Astrocyte of the cerebellum (primary cell): ENCODE results near the gene RNF151.
"Not testable (repeated sequence)": the region's sequence is repeated elsewhere in the genome, so short reads cannot be mapped to it uniquely, and the experiment has no call there.

Experiments used
- DNase-seq: peaks from one replicate; pipeline ENCODE4 v3.0.0-alpha.2; 2011; ENCODE audit warnings: low read depth
- H3K4me3 ChIP-seq: 2 replicates; pipeline ENCODE4 v1.5.1; 2011; ENCODE audit warnings: mild to moderate bottlenecking, low read depth, low read length, moderate library complexity
- CTCF ChIP-seq: IDR thresholded peaks from 2 replicates; pipeline ENCODE4 v1.5.1; 2012; ENCODE audit warnings: low read length, low read depth, moderate library complexity, mild to moderate bottlenecking; ENCODE audit errors: missing control alignments
- in situ Hi-C: cut with HindIII; loops from 2 replicates; pipeline ENCODE4 v1.10.0; 2017; ENCODE audit warnings: low sequenced_read_pairs

The RNF151 gene

GRCh38 chr16:2008009-2008526 lies 41.4 kb downstream of the RNF151 start:
- DNase-seq: no peak
- peak overlapping the region; percentile 64 for H3K4me3 ChIP-seq
- in situ Hi-C loops: no loop called here
- no peak for TF ChIP-seq CTCF

DNA sequence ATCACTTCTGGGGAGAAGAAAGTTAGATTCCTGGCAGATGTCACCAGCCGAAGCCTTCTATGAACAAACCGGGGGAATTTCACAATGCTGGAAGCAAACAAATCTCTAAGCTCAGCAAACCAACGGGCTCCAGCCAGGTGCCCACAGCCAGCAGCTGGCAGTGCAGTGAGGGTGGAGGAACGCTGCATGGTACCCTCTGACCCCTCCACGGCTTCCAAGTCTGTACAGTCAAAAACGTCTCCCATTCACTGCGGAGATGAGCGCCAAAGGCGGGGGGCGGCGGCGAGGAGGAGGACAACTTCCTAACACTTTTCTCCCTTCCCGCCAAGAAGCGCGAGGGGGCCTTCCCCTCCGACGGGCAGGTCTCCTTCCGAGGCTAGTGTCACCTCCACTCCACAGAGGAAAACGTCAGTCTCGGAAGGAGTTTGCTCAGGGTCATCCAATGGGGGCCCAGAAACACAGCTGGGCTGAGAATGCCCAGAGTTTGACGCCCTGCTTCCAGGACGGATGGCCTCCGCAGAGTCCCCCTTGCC lies 42.0 kb downstream of the RNF151 start:
- H3K4me3 ChIP-seq: peak overlapping the region; percentile 64
- no peak for TF ChIP-seq CTCF
- in situ Hi-C loops: no loop called here
- no peak for DNase-seq

DNA sequence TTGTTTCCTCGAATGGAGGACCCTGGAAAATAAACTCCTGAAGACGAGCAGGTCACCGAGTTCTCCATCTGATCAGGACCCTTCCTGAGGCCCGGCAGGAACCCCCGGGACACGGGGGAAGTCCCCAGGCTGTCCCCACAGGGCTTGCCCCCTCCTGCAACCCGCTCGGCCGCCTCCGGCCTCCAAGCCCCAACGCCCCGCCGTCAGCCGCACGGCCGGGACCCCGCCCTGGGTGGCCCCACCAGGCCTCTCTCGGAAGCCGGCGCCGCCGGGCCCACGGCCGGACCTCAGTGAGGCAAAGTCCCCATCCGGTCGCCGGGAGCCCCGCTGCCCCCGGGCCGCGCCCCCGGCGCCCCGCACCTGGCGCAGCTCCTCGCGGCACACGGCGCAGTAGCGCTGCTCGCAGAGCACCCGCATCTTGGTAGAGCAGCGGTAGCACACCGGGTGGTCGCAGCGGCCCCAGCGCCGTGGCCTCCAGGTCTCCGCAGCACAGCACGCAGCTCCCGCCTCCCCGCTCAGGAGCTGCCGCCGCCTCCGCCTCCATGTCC lies 42.6 kb downstream of the RNF151 start:
- peak overlapping the region; percentile 64 for H3K4me3 ChIP-seq
- no peak for TF ChIP-seq CTCF
- in situ Hi-C loops: no loop called here
- no peak for DNase-seq

DNA sequence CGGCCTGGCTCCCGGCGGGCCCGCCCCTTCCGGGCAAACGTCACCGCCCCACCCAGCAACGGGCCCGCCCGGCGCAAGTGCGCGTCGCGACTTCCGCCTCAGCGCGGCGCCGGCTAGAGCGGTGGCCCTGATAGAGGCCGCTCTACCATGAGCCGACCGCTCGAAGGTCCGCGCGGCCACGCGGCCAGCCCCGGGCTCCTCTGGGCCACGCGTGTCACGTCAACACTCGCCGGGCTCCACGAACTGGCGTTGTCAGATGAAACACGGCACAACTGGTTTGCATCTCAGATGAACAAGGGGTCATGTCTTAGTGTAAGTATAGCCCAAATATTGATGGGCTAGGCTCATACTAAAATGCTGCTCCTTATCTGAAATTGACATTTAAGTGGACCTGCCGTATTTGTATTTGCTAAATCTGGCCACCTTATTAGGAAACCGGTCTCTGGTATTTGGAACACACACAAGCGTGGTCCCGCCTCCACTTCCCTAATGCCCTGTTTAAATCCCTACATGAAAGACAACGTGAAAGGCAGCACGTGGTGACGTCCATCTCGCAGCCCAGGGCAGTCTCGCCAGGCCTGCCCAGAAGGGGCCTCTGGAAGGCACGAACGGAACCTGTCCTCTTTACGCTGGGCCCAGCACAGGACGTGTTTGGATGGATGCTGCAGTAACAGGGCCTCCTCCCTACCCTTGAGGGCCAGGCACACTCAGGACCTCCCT lies 43.3 kb downstream of the RNF151 start, which contains the start of gene ZNF598:
TSS of gene ZNF598 (minus strand) at position 31 of the 720 bp plus-strand sequence.
- TF ChIP-seq CTCF: no peak
- in situ Hi-C loops: no loop called here
- DNase-seq: peak; percentile 33
- H3K4me3 ChIP-seq: peak within 1 kb of the TSS; percentile 67

- in situ Hi-C loops, DNase-seq, H3K4me3 ChIP-seq: not testable (repeated sequence)
Measured at GRCh38 chr16:2011726-2012125, 45.1 kb downstream of the RNF151 start.

- no peak for TF ChIP-seq CTCF
- in situ Hi-C loops: no loop called here
- H3K4me3 ChIP-seq: no peak overlapping the region
- DNase-seq: no peak
Measured at GRCh38 chr16:2013527-2013926, 46.9 kb downstream of the RNF151 start.
